Neutrophil (primary cell): ENCODE measurements around the gene NEURL1.

Source experiments
- H3K27ac ChIP-seq: fragments of 200-600 bp; sonication (generic); 2 replicates; pipeline ENCODE4 v1.5.1; 2016; ENCODE audit warnings: mild to moderate bottlenecking, moderate library complexity
- H3K27me3 ChIP-seq: fragments of 200-600 bp; sonication (generic); 2 replicates; pipeline ENCODE4 v1.6.0; 2016; ENCODE audit warnings: mild to moderate bottlenecking
- H3K36me3 ChIP-seq: fragments of 200-600 bp; sonication (generic); 2 replicates; pipeline ENCODE4 v1.5.1; 2017
- H3K4me1 ChIP-seq, 2 experiments: fragments of 200-600 bp in 1 of 2; sonication (generic) in 1 of 2; 1 replicate in 1 of 2; 2 replicates in 1 of 2; pipeline versions ENCODE4 v1.5.1 to v1.6.1; 2013 to 2016; ENCODE audit warnings: low read depth in 1 of 2, low read length in 1 of 2, mild to moderate bottlenecking in 1 of 2, moderate library complexity in 1 of 2; ENCODE audit not compliant: control insufficient read depth in 1 of 2, insufficient read depth in 1 of 2
- H3K4me3 ChIP-seq, 2 experiments: fragments of 200-600 bp in 1 of 2; sonication (generic) in 1 of 2; 1 replicate in 1 of 2; 2 replicates in 1 of 2; pipeline ENCODE4 v1.5.1; 2013 to 2016; ENCODE audit warnings: low read depth in 1 of 2, low read length in 1 of 2, mild to moderate bottlenecking in 1 of 2, moderate library complexity in 1 of 2
- H3K9me3 ChIP-seq: fragments of 200-600 bp; sonication (generic); 2 replicates; pipeline ENCODE4 v1.5.1; 2016
- TF ChIP-seq, protein P1 (sequence below): fragments of 200-600 bp; sonication (generic); IDR thresholded peaks from 2 replicates; pipeline ENCODE4 v1.5.1; 2016; ENCODE audit warnings: antibody characterized with exemption

NEURL1 gene

DNA sequence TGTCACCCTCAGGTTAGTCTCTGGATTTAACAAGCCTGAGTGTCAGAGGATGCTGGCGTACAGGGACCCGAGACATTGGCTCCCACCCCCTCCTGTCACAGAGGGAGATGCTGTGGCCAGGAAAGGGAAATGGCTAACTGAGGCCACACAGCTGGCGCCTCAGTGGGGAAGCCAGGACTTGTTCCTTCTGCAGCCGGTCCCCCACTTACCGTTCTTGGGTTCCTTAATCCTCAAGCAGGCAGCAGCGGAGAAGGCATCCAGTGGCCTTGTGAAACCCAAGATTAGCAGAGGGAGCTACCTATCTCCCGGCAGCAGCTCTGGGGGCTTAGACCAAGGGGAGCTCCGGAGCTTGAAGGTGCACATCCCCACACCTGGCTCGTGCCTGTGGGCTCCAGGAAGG lies 65.4 kb downstream of the NEURL1 start:
- TF ChIP-seq, protein P1, sequence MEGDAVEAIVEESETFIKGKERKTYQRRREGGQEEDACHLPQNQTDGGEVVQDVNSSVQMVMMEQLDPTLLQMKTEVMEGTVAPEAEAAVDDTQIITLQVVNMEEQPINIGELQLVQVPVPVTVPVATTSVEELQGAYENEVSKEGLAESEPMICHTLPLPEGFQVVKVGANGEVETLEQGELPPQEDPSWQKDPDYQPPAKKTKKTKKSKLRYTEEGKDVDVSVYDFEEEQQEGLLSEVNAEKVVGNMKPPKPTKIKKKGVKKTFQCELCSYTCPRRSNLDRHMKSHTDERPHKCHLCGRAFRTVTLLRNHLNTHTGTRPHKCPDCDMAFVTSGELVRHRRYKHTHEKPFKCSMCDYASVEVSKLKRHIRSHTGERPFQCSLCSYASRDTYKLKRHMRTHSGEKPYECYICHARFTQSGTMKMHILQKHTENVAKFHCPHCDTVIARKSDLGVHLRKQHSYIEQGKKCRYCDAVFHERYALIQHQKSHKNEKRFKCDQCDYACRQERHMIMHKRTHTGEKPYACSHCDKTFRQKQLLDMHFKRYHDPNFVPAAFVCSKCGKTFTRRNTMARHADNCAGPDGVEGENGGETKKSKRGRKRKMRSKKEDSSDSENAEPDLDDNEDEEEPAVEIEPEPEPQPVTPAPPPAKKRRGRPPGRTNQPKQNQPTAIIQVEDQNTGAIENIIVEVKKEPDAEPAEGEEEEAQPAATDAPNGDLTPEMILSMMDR = no peak
- no peak overlapping the region for H3K27ac ChIP-seq
- no peaks in the 10 kb centered on the region for H3K4me1 ChIP-seq
- H3K27me3 ChIP-seq = peaks cover 56% of the 10 kb centered on the region
- no peaks in the 10 kb centered on the region for H3K36me3 ChIP-seq
- H3K9me3 ChIP-seq = no peaks in the 10 kb centered on the region
- no peak overlapping the region for H3K4me3 ChIP-seq

DNA sequence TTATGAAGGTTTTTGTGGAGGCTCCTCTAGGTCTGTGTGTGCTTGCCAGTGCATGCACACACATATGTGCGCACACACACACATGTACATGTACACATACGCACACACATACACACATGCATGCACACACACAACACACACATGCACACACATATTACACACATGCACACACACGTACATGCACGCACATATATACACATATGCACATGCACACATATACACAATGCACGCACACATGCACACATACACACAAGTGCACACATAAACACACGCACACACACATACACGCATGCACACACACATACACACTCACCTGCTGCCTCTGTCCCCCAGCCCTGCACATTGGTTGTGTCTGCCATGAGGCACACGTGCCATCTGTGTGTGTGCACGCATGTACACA lies 66.3 kb downstream of the NEURL1 start:
- Histone ChIP-seq H3K4me3 (no peak overlapping the region), H3K27me3 (peaks cover 47% of the 10 kb centered on the region), H3K36me3 (no peaks in the 10 kb centered on the region), H3K4me1 (no peaks in the 10 kb centered on the region), H3K27ac (no peak overlapping the region), H3K9me3 (no peaks in the 10 kb centered on the region)
- TF ChIP-seq, protein P1 = no peak

DNA sequence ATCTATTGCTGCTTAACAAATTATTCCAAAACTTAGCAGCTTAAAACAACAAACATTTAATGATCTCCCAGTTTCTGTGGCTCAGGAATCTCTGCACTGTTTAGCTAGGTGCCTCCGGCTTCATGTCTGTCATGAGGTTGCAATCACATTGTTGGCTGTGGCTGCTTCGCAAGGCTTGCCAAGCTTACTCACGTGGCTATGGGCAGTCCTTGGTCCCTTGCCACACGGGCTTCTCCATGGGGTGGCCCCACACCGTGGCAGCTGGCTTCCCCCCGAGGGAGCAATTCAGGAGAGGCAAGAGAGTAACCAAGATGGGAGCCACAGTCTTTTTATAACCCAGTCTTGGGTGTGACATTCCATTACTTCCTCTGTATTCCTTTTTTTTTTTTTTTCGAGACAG lies 67.4 kb downstream of the NEURL1 start:
- TF ChIP-seq, protein P1 = no peak
- Histone ChIP-seq H3K36me3 (no peaks in the 10 kb centered on the region), H3K4me1 (no peaks in the 10 kb centered on the region), H3K27ac (no peak overlapping the region), H3K9me3 (no peaks in the 10 kb centered on the region), H3K4me3 (no peak overlapping the region), H3K27me3 (peaks cover 36% of the 10 kb centered on the region)

DNA sequence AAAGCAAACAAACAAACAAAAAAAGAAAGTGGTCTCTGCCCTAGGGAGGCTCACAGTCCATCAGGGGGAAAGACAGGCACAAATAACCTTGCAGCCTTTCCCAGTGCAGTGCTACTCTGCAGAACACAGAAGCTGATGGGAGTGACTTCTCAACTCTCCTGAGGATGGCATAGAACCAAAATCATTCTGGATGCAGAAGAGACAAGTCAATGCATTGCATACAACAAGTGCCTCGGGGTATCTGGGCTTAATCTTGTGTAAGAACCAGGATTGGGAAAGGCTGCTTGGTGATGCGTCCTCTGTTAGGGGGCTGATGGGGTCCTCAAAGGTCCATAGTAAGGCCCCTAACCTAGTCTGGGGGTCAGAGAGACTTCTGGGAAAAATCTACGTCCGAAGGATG lies 68.9 kb downstream of the NEURL1 start:
- Histone ChIP-seq H3K27me3 (peaks cover 21% of the 10 kb centered on the region), H3K27ac (no peak overlapping the region), H3K4me1 (no peaks in the 10 kb centered on the region), H3K4me3 (no peak overlapping the region), H3K9me3 (no peaks in the 10 kb centered on the region), H3K36me3 (no peaks in the 10 kb centered on the region)
- TF ChIP-seq, protein P1 = no peak

DNA sequence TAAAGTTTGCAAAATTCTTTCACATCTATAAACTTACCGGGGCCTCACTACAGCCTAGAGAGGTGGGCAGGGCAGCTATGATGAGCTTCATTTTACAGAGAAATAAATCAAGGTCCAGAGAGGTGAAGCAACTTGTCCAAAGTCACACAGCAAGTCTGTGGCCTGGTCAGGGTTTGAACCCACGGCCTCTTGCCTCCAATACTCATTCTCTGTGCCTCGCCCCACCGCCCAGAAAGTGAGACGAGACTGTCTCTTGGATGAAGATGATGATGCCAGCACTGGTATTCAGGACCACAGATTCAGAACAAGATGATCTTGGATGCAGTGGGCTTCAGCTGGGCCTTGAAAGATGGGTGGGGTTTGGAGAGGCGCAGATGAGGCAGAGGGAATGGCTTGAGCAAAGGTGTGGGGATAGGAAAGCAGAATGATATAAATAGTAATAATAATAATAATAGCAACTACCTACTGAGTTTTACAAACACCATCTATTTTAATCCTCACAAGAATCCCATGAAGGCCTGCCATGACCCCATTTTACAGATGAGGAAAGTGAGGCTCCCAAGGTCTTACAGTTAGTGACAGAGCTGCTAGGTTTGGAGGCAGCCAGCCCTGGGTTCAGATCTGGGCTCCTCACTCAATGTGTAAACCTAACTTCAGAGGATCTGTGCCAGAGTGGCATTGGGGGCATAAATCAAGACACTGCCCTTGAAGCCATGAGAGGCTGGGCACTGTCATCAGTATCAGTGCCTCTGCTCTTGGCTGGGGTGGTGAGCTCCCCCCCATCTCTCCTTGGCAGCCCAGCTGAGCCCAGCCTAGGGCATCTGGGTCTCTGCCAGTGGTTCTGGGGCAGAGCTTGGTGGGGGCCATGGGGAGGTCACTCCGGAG lies 70.0 kb downstream of the NEURL1 start:
- TF ChIP-seq, protein P1 = no peak
- no peak overlapping the region for H3K27ac ChIP-seq
- H3K9me3 ChIP-seq = no peaks in the 10 kb centered on the region
- H3K4me3 ChIP-seq = no peak overlapping the region
- no peaks in the 10 kb centered on the region for H3K4me1 ChIP-seq
- H3K36me3 ChIP-seq = no peaks in the 10 kb centered on the region
- H3K27me3 ChIP-seq = peaks cover 12% of the 10 kb centered on the region
